Loucy (cell line): Measurements from ENCODE around the gene ECT2.

Source experiments
- H2AFZ ChIP-seq: fragments of 200-600 bp; sonication (generic); 2 replicates; pipeline ENCODE4 v1.6.0; 2016; ENCODE audit warnings: antibody characterized with exemption, mild to moderate bottlenecking, low read length, moderate library complexity
- H3F3A ChIP-seq: fragments of 200-600 bp; 2 replicates; pipeline ENCODE4 v1.6.0; 2016; ENCODE audit warnings: antibody characterized with exemption, low read depth, mild to moderate bottlenecking
- H3K27me3 ChIP-seq: fragments of 200-600 bp; sonication (generic); 2 replicates; pipeline ENCODE4 v1.6.1; 2014; ENCODE audit warnings: low read length, mild to moderate bottlenecking; ENCODE audit not compliant: insufficient read depth, poor library complexity, severe bottlenecking
- H3K36me3 ChIP-seq: fragments of 200-600 bp; sonication (generic); 2 replicates; pipeline ENCODE4 v1.6.1; 2016; ENCODE audit warnings: low read length; ENCODE audit not compliant: insufficient read depth
- H3K4me1 ChIP-seq: fragments of 200-600 bp; sonication (generic); 2 replicates; pipeline ENCODE4 v1.5.1; 2014; ENCODE audit warnings: low read length, mild to moderate bottlenecking; ENCODE audit not compliant: insufficient read depth, poor library complexity, severe bottlenecking
- H3K4me2 ChIP-seq: fragments of 200-600 bp; sonication (generic); 2 replicates; pipeline ENCODE4 v1.6.0; 2014; ENCODE audit warnings: antibody characterized with exemption, low read length, low read depth, mild to moderate bottlenecking; ENCODE audit not compliant: poor library complexity, severe bottlenecking
- H3K4me3 ChIP-seq: fragments of 200-600 bp; sonication (generic); 2 replicates; pipeline ENCODE4 v1.5.1; 2014; ENCODE audit warnings: low read length, mild to moderate bottlenecking, mixed read lengths; ENCODE audit not compliant: poor library complexity, severe bottlenecking
- H3K79me2 ChIP-seq: fragments of 200-600 bp; sonication (generic); 2 replicates; pipeline ENCODE4 v1.6.1; 2014; ENCODE audit warnings: low read length; ENCODE audit not compliant: insufficient read depth
- H3K9ac ChIP-seq: fragments of 200-600 bp; sonication (generic); 2 replicates; pipeline ENCODE4 v1.6.0; 2014; ENCODE audit warnings: mild to moderate bottlenecking, low read depth, low read length, moderate library complexity; ENCODE audit not compliant: poor library complexity, severe bottlenecking
- H3K9me2 ChIP-seq: fragments of 200-600 bp; sonication (generic); replicated peaks from 2 replicates; pipeline ENCODE4 v1.6.1; 2016; ENCODE audit warnings: low read depth, low read length, mixed read lengths
- H3K9me3 ChIP-seq: fragments of 200-600 bp; sonication (generic); 2 replicates; pipeline ENCODE4 v1.6.1; 2014; ENCODE audit warnings: mild to moderate bottlenecking, antibody characterized with exemption, low read length, low read depth; ENCODE audit not compliant: insufficient read depth
- H4K20me1 ChIP-seq: fragments of 200-600 bp; sonication (generic); 2 replicates; pipeline ENCODE4 v1.6.0; 2014; ENCODE audit warnings: antibody characterized with exemption, low read length, mild to moderate bottlenecking; ENCODE audit not compliant: insufficient read depth, poor library complexity, severe bottlenecking
- EZH2phosphoT487 ChIP-seq: fragments of 200-600 bp; IDR thresholded peaks from 2 replicates; pipeline ENCODE4 v1.6.1; 2018; ENCODE audit warnings: antibody characterized with exemption, mild to moderate bottlenecking, moderate library complexity, borderline replicate concordance
- TF ChIP-seq, protein P1 (sequence below): fragments of 200-600 bp; sonication (generic); conservative IDR thresholded peaks from 2 replicates; pipeline ENCODE4 v1.5.1; 2014; ENCODE audit warnings: mild to moderate bottlenecking, antibody characterized with exemption, low read length

Gene ECT2

DNA sequence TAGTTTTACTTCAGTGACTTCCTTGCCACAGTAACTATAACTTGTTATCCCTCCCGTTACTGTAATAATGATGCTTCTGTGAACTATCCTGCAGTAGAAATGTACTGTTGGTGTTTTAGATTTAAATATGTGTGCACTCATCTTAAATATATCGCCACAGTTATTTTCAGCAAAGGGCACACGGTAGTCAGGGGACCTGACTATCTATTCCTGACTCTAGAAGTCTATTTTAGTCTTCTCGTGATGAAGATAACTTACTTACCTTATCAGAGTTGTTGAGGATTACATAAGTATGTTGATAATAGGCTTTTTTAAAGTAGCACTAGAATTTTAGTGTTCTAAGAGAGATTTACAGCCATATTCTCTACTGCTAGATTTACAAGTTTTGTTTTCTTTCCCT, 65.3 kb downstream of the ECT2 start:
- Histone ChIP-seq H3K36me3 (peaks cover 82% of the 10 kb centered on the region), H3K4me2 (no peak overlapping the region), H3K27me3 (no peaks in the 10 kb centered on the region), H3K9me2 (no peaks in the 10 kb centered on the region), H3F3A (no peaks in the 10 kb centered on the region), H3K9me3 (no peaks in the 10 kb centered on the region), H4K20me1 (no peaks in the 10 kb centered on the region), H3K79me2 (0 out of 2 replicates have a peak, but pooled peaks cover 4% of the 10 kb centered on the region), H2AFZ (no peak overlapping the region), H3K4me3 (no peak overlapping the region), H3K9ac (no peak overlapping the region), H3K4me1 (no peaks in the 10 kb centered on the region)
- TF ChIP-seq EZH2phosphoT487 = no peak
- TF ChIP-seq, protein P1, sequence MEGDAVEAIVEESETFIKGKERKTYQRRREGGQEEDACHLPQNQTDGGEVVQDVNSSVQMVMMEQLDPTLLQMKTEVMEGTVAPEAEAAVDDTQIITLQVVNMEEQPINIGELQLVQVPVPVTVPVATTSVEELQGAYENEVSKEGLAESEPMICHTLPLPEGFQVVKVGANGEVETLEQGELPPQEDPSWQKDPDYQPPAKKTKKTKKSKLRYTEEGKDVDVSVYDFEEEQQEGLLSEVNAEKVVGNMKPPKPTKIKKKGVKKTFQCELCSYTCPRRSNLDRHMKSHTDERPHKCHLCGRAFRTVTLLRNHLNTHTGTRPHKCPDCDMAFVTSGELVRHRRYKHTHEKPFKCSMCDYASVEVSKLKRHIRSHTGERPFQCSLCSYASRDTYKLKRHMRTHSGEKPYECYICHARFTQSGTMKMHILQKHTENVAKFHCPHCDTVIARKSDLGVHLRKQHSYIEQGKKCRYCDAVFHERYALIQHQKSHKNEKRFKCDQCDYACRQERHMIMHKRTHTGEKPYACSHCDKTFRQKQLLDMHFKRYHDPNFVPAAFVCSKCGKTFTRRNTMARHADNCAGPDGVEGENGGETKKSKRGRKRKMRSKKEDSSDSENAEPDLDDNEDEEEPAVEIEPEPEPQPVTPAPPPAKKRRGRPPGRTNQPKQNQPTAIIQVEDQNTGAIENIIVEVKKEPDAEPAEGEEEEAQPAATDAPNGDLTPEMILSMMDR = no peak

DNA sequence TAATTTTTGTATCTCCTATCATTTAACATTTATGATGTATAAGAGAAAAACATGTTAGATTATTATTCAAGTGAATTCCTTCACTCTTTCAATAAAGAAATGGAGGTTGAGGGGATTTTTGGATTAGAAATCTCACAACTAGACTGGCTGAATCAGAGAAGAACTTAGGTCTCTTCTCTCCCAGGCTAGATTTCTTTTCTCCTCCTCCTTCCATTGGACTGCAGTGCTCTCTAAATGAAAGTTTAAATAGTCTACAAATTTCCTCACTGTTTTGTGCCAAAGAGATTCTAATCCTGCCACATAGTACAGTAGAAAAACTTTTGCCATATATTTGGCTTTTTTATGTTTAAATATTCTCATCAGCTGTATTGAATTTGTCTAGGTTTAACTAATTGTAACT, 65.8 kb downstream of the ECT2 start:
- Histone ChIP-seq H3K27me3 (no peaks in the 10 kb centered on the region), H3K9ac (no peak overlapping the region), H3K4me1 (no peaks in the 10 kb centered on the region), H3K9me3 (no peaks in the 10 kb centered on the region), H3K9me2 (no peaks in the 10 kb centered on the region), H3K79me2 (0 out of 2 replicates have a peak, but pooled peaks cover 4% of the 10 kb centered on the region), H3K36me3 (peaks cover 86% of the 10 kb centered on the region), H4K20me1 (no peaks in the 10 kb centered on the region), H3K4me3 (no peak overlapping the region), H3K4me2 (no peak overlapping the region), H2AFZ (no peak overlapping the region), H3F3A (no peaks in the 10 kb centered on the region)
- TF ChIP-seq EZH2phosphoT487 = no peak
- TF ChIP-seq, protein P1 = no peak

DNA sequence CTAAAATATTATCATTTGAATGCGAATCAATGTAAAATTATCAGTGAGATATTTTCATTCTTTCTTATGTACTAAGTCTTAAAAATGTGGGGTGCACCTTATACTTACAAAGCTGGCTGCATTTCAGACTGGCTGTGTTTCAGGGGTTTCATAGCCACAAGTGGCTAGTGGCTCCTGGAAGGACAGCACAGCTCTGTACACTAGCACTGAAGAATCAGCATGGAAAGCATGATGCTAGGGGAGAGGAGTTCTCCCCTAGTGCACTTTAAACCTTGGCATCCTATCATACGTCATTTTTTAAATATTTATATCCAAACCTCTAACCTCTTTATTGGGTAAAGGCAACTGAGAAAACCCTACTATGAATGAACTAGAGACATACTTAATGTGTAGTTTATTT, 66.4 kb downstream of the ECT2 start:
- peaks cover 86% of the 10 kb centered on the region for H3K36me3 ChIP-seq

More for the DNA sequence above, 66.4 kb downstream of the ECT2 start:
- no peak for TF ChIP-seq EZH2phosphoT487
- TF ChIP-seq, protein P1 = no peak
- Histone ChIP-seq H3F3A (no peaks in the 10 kb centered on the region), H3K4me2 (no peak overlapping the region), H3K9me3 (0 out of 2 replicates have a peak, but pooled peaks cover 5% of the 10 kb centered on the region), H4K20me1 (no peaks in the 10 kb centered on the region), H3K4me3 (no peak overlapping the region), H3K9me2 (no peaks in the 10 kb centered on the region), H3K79me2 (0 out of 2 replicates have a peak, but pooled peaks cover 4% of the 10 kb centered on the region), H3K27me3 (no peaks in the 10 kb centered on the region), H3K9ac (no peak overlapping the region), H2AFZ (no peak overlapping the region), H3K4me1 (no peaks in the 10 kb centered on the region)
